ENCODE measurements around the gene TBC1D10A. TPM values are rescaled to one million over a fixed set of nuclear protein-coding genes. Genes with fewer than 3 reads are reported as not detected.

TBC1D10A gene
- total and polyA plus RNA-seq, 2 experiments from 2014 or later, result 11.8 to 21.8 TPM

GRCh38 chr22:30292069-30292970 is 34.4 kb downstream of the TBC1D10A start:
- no peak overlapping the region for H3K4me3 ChIP-seq
- DNase-seq (ENCODE audit: low read depth in 1 of 2, low spot score in 1 of 2), result no peak
- H3K9me3 ChIP-seq (ENCODE audit: low read depth), result no peaks in the 10 kb centered on the region
- H3K4me1 ChIP-seq (ENCODE audit: low read depth), result peaks cover 13% of the 10 kb centered on the region
- H3K27ac ChIP-seq, result no peak overlapping the region
- TF ChIP-seq, protein P1, sequence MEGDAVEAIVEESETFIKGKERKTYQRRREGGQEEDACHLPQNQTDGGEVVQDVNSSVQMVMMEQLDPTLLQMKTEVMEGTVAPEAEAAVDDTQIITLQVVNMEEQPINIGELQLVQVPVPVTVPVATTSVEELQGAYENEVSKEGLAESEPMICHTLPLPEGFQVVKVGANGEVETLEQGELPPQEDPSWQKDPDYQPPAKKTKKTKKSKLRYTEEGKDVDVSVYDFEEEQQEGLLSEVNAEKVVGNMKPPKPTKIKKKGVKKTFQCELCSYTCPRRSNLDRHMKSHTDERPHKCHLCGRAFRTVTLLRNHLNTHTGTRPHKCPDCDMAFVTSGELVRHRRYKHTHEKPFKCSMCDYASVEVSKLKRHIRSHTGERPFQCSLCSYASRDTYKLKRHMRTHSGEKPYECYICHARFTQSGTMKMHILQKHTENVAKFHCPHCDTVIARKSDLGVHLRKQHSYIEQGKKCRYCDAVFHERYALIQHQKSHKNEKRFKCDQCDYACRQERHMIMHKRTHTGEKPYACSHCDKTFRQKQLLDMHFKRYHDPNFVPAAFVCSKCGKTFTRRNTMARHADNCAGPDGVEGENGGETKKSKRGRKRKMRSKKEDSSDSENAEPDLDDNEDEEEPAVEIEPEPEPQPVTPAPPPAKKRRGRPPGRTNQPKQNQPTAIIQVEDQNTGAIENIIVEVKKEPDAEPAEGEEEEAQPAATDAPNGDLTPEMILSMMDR (IDR thresholded peaks at IDR 0.05; ENCODE audit: low read depth, low read length), result no peak
- peaks cover 2% of the 10 kb centered on the region for H3K36me3 ChIP-seq
- no peaks in the 10 kb centered on the region for H3K27me3 ChIP-seq

GRCh38 chr22:30291058-30291892 is 35.5 kb downstream of the TBC1D10A start:
- TF ChIP-seq, protein P1 (IDR thresholded peaks at IDR 0.05; ENCODE audit: low read depth, low read length), result no peak
- no peaks in the 10 kb centered on the region for H3K36me3 ChIP-seq
- H3K4me3 ChIP-seq, result no peak overlapping the region
- H3K27me3 ChIP-seq, result no peaks in the 10 kb centered on the region
- peak; percentile 61 to 86 for DNase-seq (ENCODE audit: low read depth in 1 of 2, low spot score in 1 of 2)
- peak overlapping the region; percentile 38 for H3K27ac ChIP-seq
- H3K9me3 ChIP-seq (ENCODE audit: low read depth), result no peaks in the 10 kb centered on the region
- peaks cover 13% of the 10 kb centered on the region for H3K4me1 ChIP-seq (ENCODE audit: low read depth)

DNA sequence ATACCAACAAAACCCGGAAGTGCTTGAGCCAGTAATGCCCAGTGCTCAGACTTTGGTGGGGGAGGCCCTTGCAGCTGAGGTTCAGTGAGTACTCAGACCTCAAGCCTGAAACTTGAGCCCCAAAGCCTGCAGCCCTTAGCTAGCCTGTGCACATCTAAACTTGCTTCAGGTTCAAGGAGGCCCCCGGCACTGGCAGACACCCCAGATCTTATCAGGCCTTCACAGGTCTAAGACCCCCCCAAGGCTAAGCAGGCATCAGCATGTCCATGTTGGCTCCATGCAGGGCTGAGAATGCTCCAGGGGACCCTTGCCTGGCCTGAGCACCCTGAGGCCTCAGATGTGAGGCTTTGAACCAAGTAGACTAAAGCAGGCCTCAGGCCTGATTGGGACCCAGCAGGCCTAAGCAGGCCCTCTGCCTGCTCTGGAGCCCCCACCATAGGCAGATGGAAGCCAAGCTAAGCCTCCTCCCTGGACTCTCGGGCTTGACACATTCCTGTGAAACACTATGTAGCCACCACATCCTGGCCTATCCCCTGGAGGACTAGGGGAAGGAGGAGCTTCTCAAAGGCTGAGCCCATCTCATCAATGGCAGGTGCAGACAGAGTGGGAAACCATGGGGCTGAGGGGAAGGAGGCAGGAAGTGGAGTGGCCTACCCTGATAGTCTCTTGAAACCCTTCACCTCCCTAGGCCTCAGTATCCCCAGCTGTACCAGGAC is 36.2 kb downstream of the TBC1D10A start:
- no peaks in the 10 kb centered on the region for H3K9me3 ChIP-seq (ENCODE audit: low read depth)
- TF ChIP-seq, protein P1 (IDR thresholded peaks at IDR 0.05; ENCODE audit: low read depth, low read length), result no peak
- H3K27ac ChIP-seq, result peak overlapping the region; percentile 38
- no peak overlapping the region for H3K4me3 ChIP-seq
- no peaks in the 10 kb centered on the region for H3K36me3 ChIP-seq
- H3K4me1 ChIP-seq (ENCODE audit: low read depth), result peaks cover 13% of the 10 kb centered on the region
- no peaks in the 10 kb centered on the region for H3K27me3 ChIP-seq
- DNase-seq (ENCODE audit: low read depth in 1 of 2, low spot score in 1 of 2), result peak; percentile 26 to 87

- Histone ChIP-seq H3K4me3 (peak overlapping the region; percentile 60), H3K4me1 (ENCODE audit: low read depth) (peaks cover 13% of the 10 kb centered on the region), H3K27ac (no peak overlapping the region), H3K36me3 (no peaks in the 10 kb centered on the region), H3K27me3 (no peaks in the 10 kb centered on the region), H3K9me3 (ENCODE audit: low read depth) (no peaks in the 10 kb centered on the region)
- TF ChIP-seq, protein P1 (IDR thresholded peaks at IDR 0.05; ENCODE audit: low read depth, low read length), result no peak
- DNase-seq (ENCODE audit: low read depth in 1 of 2, low spot score in 1 of 2), result no peak
Measured at GRCh38 chr22:30289980-30290313, 36.8 kb downstream of the TBC1D10A start.

Data from cardiac muscle cell (in vitro differentiated cells and primary cell).